Kidney capillary endothelial cell (primary cell): ENCODE data around the gene CERT1.

Experiments used
- DNase-seq: peaks from one replicate; pipeline ENCODE4 v3.0.0-alpha.2; 2018; ENCODE audit warnings: low spot score

The CERT1 gene

DNA sequence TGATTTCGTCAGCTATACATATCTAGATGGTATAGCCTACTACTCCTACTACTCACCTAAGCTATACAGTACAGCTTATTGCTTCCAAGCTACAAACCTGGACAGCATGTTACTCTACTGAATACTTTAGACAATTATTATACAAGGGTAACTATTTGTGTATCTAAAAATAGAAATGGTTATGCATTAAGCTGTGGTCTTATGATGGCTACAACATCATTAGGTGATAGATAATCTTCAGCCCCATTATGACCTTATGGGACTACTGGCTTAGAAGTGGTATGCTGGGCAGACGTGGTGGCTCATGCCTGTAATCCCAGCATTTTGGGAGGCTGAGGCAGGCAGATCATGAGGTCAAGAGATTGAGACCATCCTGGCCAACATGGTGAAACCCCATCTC, 40.2 kb downstream of the CERT1 start:
- DNase-seq, result no peak

GRCh38 chr5:75469017-75469416, 42.4 kb downstream of the CERT1 start:
- no peak for DNase-seq

- DNase-seq, result no peak
These were observed 42.8 kb downstream of the CERT1 start for GRCh38 chr5:75468593-75468992.

DNA sequence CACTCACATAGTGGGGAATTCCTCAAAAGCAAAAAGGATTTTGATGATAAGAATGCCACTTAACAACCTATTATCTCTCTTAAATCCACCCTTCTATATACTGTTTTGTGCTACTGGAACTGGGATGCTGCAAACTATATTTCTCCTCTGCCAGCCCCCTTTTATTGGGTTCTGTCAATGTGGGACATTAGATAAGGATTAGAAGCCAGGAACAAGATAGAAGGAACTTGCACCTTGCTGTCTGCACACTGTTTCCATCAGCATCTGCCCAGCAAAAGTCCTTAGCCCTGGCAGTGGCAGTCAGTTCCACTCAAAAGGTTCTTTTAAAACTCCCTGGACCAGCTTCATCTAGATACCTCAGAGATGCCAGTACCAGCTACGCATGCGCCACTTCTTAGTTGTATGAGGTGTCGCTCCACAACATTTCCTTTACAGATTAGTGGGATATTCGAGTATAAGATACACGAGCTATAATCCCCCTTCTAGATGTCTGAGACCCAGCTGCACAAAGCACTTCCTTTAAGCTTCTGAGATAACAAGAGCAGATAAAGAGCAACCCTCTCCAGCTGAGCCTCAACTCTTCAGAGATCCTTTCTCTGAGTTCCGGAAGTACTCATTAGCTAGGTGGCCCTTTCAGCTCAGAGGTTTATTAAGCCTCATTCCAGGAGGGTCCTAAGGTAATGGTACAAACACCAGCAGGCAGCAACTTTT, 45.3 kb downstream of the CERT1 start:
- no peak for DNase-seq

DNA sequence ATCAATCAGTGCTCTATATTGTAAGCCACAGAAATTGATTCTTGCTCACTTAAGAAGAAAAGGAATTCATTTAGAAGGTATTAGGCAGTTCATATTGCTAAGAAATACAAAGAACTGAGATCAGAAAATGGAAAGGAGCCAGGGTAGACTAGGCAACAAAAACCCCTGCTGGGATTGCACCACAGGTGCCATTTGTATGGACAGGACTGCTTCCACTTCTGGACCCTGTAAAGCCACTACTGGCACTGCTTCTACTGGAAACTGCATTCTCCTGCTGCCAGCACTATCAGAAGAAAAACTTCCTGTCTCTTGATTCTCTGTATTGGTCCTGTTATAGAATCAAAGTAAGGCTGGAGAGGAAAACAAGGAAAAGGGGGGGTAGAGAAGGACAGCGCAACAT, 45.9 kb downstream of the CERT1 start:
- DNase-seq, result no peak

DNA sequence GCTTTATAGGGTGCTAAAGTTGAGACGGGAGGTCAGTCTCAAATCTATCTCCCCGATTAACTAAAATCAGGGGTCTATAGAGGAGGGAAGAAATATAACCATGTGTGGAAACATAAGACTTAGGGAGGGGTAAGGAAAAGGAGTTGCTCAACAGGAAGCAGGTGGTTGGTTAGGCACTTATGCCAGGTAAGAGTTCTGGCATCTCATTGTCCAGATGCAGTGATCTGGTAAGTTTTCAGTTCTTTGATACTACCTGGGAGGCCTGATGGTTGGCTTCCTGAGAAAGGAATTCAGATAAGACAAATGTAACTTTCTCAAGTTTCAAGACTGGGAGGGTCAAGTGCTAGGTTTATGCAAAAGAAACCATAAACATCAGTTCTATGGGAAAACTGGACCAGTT, 47.7 kb downstream of the CERT1 start:
- no peak for DNase-seq

- DNase-seq, result peak; percentile 36
These were observed 49.8 kb downstream of the CERT1 start for GRCh38 chr5:75461679-75462078.

DNA sequence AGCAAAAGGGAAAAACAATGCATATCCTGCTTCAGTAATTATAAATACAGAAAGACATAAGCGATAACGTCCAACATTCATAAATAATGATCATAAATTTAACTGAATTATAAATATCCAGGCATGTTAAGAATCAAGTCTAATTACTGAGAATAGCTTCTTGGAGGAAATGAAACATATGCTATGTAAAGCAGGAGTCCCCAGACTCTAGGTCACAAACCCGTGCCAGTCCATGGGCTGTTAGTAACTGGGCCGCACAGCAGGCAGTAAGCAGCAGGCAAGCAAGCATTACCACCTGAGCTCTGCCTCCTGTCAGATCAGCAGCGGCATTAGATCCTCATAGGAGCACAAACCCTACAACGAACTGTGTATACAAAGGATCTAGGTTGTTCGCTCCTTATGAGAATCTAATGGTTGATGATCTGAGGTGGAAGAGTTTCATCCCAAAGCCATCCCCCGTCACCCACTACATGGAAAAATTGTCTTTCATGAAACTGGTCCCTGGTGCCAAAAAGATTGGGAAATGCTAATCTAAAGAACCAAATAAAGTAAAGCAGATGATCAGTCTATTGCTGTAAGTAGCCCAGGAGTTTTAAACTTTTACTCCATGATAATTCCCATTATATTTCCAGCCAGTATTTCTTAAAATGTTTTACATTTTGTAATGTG, 50.4 kb downstream of the CERT1 start:
- DNase-seq, result no peak

DNA sequence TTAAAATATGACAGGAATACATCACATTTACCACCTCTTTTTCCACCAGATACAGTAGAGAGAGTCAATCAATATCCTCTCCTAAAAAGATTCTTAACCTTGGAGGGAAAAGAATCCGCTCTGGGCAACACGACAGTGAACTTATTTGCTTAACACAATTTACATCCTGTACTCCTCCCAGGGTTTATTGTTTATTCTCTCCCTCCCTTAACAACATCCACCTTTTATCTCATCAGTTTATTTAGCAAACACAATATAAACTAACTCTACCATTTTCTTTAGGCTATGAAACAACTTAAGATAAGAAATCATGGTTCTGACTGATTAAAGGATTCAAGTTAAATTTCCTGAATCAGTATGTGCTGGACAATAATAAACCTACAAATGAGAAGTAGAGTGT, 50.9 kb downstream of the CERT1 start:
- DNase-seq, result no peak

GRCh38 chr5:75457691-75458090, 53.7 kb downstream of the CERT1 start:
- no peak for DNase-seq

GRCh38 chr5:75457161-75457560, 54.3 kb downstream of the CERT1 start:
- DNase-seq, result no peak

GRCh38 chr5:75450069-75450468, 61.4 kb downstream of the CERT1 start:
- DNase-seq, result no peak

- no peak for DNase-seq
These were observed 65.4 kb downstream of the CERT1 start for GRCh38 chr5:75446068-75446467.

DNA sequence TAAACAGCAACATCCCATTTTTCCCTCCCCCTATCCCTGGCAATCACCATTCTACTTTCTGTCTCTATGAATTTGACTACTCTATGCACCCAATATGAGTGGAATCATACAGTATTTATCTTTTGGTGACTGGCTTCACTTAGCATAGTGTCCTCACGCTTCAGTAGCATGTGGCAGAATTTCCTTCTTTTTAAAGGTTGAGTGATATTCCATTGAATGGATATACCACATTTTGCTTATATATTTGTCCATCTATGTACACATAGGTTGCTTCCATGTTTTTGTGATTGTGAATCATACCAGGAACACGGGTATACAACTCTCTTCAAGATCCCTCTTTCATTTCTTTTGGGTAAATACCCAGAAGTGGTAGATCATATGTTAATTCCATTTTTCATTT, 69.9 kb downstream of the CERT1 start:
- DNase-seq, result no peak

DNA sequence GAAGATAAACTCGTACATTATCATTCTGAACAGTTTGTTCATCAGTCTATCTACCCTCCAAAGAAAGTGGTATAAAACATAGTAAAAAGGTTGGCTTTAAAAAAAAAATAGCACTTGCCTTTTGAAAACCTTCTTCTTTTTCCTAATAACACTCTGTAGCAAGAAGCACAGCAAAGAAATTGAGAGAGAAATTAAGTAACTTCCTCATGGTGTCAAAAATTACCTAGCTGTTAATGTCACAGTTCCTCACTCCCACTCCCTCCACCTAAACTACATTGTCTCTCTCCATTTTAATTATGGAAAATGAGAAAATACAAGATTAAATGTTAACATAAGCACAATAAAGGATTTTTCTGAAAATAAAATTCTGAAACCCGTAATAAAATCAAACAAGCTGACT, 72.2 kb downstream of the CERT1 start:
- no peak for DNase-seq

GRCh38 chr5:75438722-75439121, 72.7 kb downstream of the CERT1 start:
- no peak for DNase-seq

- DNase-seq, result no peak
These were observed 76.3 kb downstream of the CERT1 start for GRCh38 chr5:75435096-75435495.

DNA sequence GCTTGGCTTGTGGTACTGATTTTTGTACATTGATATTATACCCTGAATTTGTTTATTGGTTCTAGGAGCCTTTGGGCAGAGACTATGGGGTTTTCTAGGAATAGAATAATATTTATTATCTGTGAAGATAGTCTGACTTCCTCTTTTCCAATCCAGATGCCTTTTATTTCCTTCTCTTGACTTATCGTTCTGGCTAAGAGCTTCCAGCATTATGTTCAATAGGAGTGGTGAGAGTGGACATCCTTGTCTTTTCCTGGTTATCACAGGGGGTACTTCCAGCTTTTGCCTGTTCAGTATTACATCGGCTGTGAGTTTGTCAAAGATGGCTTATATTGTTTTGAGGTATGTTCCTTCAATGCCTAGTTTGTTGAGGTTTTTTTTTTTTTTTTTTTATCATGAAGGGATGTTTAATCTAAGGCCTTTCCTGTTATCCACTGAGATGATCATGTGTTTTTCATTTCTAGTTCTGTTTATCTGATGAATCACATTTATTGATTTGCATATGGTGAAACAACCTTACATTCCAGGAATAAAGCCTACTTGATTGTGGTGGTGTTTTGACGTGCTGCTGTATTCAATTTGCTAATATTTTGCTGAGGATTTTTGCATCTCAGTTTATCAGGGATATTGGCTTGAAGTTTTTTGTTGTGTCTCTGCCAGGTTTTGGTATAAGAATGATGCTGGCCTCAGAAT, 77.5 kb downstream of the CERT1 start:
- no peak for DNase-seq

GRCh38 chr5:75414241-75414640, 97.2 kb downstream of the CERT1 start:
- DNase-seq, result no peak

- no peak for DNase-seq
These were observed 99.1 kb downstream of the CERT1 start for GRCh38 chr5:75412111-75412990.

DNA sequence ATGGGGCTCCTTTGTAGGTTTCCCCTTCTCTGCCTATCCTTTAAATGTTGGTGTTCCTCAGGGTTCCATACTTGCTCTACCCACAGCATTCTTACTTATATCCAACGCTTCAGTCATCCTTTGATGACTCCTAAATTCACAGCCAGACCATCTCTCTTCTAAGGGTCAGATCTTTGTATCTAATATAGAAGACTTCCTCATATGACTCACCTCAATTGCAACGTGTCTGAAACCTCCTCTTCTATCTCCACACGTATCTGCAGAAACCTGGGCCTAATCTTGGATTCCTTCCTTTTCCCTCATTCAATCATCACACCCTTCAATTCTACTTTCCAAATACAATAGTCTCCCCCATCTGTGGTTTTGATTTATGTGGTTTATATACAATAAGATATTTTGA, 106.1 kb downstream of the CERT1 start:
- no peak for DNase-seq

DNA sequence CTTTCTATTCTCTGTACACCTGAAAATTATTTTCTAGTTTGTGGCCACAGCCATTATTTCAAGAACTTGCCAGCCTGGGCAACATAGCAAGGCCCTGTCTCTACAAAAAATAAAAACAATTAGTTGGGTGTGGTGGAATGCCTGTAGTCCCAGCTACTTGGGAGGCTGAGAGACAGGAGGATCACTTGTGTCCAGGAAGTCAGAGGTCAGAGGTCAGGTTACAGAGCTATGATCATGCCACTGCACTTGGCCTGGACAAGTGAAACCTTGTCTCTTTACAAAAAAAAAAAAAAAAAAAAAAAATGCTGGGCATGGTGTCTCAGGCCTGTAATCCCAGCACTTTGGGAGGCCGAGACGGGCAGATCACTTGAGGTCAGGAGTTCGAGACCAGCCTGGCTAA, 116.2 kb downstream of the CERT1 start:
- no peak for DNase-seq
